Motor neuron (in vitro differentiated cells): Measurements from ENCODE around the gene STAT5B. TPM values are rescaled to one million over a fixed set of nuclear protein-coding genes. Genes with fewer than 3 reads are reported as not detected.

ENCODE experiments used
- ATAC-seq, 8 experiments: fragments of 200-7000 bp; cut with Tn5 transposase; replicated peaks in 6 of 8; 2 replicates each; pipeline ENCODE4 v1.8.0; 2021; ENCODE audit warnings: mild to moderate bottlenecking in 8 of 8, moderate library complexity in 8 of 8
- H3K27ac ChIP-seq, 2 donors: fragments of 250-450 bp; sonication (Bioruptor Pico); 2 replicates each; pipeline ENCODE4 v1.9.0; 2021; ENCODE audit warnings: antibody characterized with exemption in 2 of 2, mild to moderate bottlenecking in 2 of 2, moderate library complexity in 1 of 2
- H3K4me1 ChIP-seq, 2 donors: fragments of 250-450 bp; sonication (Bioruptor Pico); replicated peaks in 1 of 2; 2 replicates each; pipeline ENCODE4 v1.6.1; 2021; ENCODE audit warnings: antibody characterized with exemption in 2 of 2, mild to moderate bottlenecking in 2 of 2, moderate library complexity in 1 of 2
- H3K4me3 ChIP-seq, 5 donors: fragments of 250-450 bp; sonication (Bioruptor Pico); 2 replicates each; pipeline ENCODE4 v1.9.0; 2021; ENCODE audit warnings: antibody characterized with exemption in 5 of 5, mild to moderate bottlenecking in 5 of 5, moderate library complexity in 4 of 5
- WGBS, 10 experiments: fragments of 450-650 bp; shearing (Covaris generic); methylation state at CpG; one replicate each; pipeline ENCODE4 v1.0.0; 2022; 5-methylcytosine and 5-hydroxymethylcytosine counted together
- in situ Hi-C, 9 experiments: fragments of 400-800 bp; cut with MboI; loops; one replicate each; pipeline ENCODE4 v1.15.0; 2021; ENCODE audit warnings: low sequenced_read_pairs in 9 of 9, low pct_unique_long_range_greater_than_20kb in 2 of 9; ENCODE audit not compliant: unreplicated experiment in 9 of 9
- total RNA-seq, 8 experiments: library from RNA; unstranded; fragments of 300-600 nt; gene quantifications; 2 replicates each; pipeline versions ENCODE4 v1.2.3 to v1.2.4, GENCODE V29; 2022

Gene STAT5B
- total RNA-seq, 8 experiments from 2014 or later = 21.6 to 27.7 (median 23.5) TPM

GRCh38 chr17:42279776-42280630 lies 3.8 kb upstream of the STAT5B start:
- WGBS, 10 experiments = 20 to 92% (median 88%) methylated on average over 1 to 3 of the region's 4 CpGs; no CpG with 5 or more reads in 7 of the 10 experiments
- ATAC-seq = no peak
- in situ Hi-C loops = no loop called here

GRCh38 chr17:42277342-42277712 lies 1.1 kb upstream of the STAT5B start:
- in situ Hi-C loops = no loop called here
- H3K27ac ChIP-seq = peak overlapping the region; percentile 89 to 92
- ATAC-seq = no peak
- H3K4me1 ChIP-seq = peaks cover 19 to 29% of the 10 kb centered on the region in 2 donors
- peak overlapping the region in 3 of 5 donors; percentile 77 to 96 (median 93) for H3K4me3 ChIP-seq
- 83 to 100% (median 100%) methylated on average over 1 to 2 of the region's 6 CpGs; no CpG with 5 or more reads in 6 of the 10 experiments for WGBS, 10 experiments

More at GRCh38 chr17:42279776-42280630, 3.8 kb upstream of the STAT5B start:
- Histone ChIP-seq H3K27ac (no peak overlapping the region), H3K4me3 (no peak overlapping the region), H3K4me1 (peaks cover 12 to 16% of the 10 kb centered on the region in 2 donors)

- ATAC-seq = peak; percentile 10 to 77 (median 74)
- Histone ChIP-seq H3K4me3 (peak overlapping the region; percentile 77 to 96 (median 92)), H3K27ac (peak overlapping the region; percentile 89 to 92), H3K4me1 (peaks cover 21 to 29% of the 10 kb centered on the region in 2 donors)
- in situ Hi-C loops = no loop called here
- 0 to 13% (median 6%) methylated on average over 1 to 14 of the region's 44 CpGs; no CpG with 5 or more reads in 4 of the 10 experiments for WGBS, 10 experiments
Measured at GRCh38 chr17:42276609-42277341, 584 bp upstream of the STAT5B start.

GRCh38 chr17:42275527-42276358 lies 448 bp downstream of the STAT5B start:
- 0 to 6% (median 0%) methylated on average over 1 to 9 of the region's 82 CpGs; no CpG with 5 or more reads in 3 of the 10 experiments for WGBS, 10 experiments
- ATAC-seq = peak; percentile 4 to 74 (median 56)
- H3K27ac ChIP-seq = peak overlapping the region; percentile 89 to 92
- in situ Hi-C loops = no loop called here
- peaks cover 20 to 31% of the 10 kb centered on the region in 2 donors for H3K4me1 ChIP-seq
- H3K4me3 ChIP-seq = peak overlapping the region; percentile 77 to 96 (median 92)

- peak overlapping the region; percentile 89 to 92 for H3K27ac ChIP-seq
- peak overlapping the region; percentile 77 to 96 (median 92) for H3K4me3 ChIP-seq
- H3K4me1 ChIP-seq = peaks cover 23 to 33% of the 10 kb centered on the region in 2 donors
- WGBS, 10 experiments = 2 to 44% (median 8%) methylated on average over 5 to 13 of the region's 13 CpGs
- in situ Hi-C loops = no loop called here
- peak in 1 of 8 experiments; percentile 2 for ATAC-seq
Measured at GRCh38 chr17:42274812-42275526, 1.2 kb downstream of the STAT5B start.

- in situ Hi-C loops = no loop called here
- WGBS, 10 experiments = 57 to 100% (median 85%) methylated on average over 1 to 3 of the region's 3 CpGs; no CpG with 5 or more reads in 2 of the 10 experiments
- Histone ChIP-seq H3K4me1 (peaks cover 23 to 33% of the 10 kb centered on the region in 2 donors), H3K4me3 (peak overlapping the region; percentile 77 to 96 (median 92)), H3K27ac (no peak overlapping the region)
- ATAC-seq = no peak
Measured at GRCh38 chr17:42274253-42274542, 2.0 kb downstream of the STAT5B start.

GRCh38 chr17:42273474-42274252 lies 2.5 kb downstream of the STAT5B start:
- H3K4me3 ChIP-seq = peak overlapping the region in 3 of 5 donors; percentile 92 to 96 (median 93)
- no peak for ATAC-seq
- WGBS, 10 experiments = 57 to 88% (median 67%) methylated on average over 2 to 7 of the region's 7 CpGs
- no peak overlapping the region for H3K27ac ChIP-seq
- in situ Hi-C loops = no loop called here
- peaks cover 23 to 33% of the 10 kb centered on the region in 2 donors for H3K4me1 ChIP-seq

GRCh38 chr17:42272162-42272907 lies 3.9 kb downstream of the STAT5B start:
- Histone ChIP-seq H3K4me3 (no peak overlapping the region), H3K4me1 (peaks cover 19 to 32% of the 10 kb centered on the region in 2 donors), H3K27ac (no peak overlapping the region)
- in situ Hi-C loops = no loop called here
- ATAC-seq = no peak
- 61 to 88% (median 67%) methylated on average over 1 to 7 of the region's 7 CpGs; no CpG with 5 or more reads in 1 of the 10 experiments for WGBS, 10 experiments

GRCh38 chr17:42271779-42272035 lies 4.5 kb downstream of the STAT5B start:
- no peak for ATAC-seq
- H3K27ac ChIP-seq = no peak overlapping the region
- H3K4me3 ChIP-seq = no peak overlapping the region
- in situ Hi-C loops = no loop called here
- peaks cover 13 to 26% of the 10 kb centered on the region in 2 donors for H3K4me1 ChIP-seq

GRCh38 chr17:42271006-42271778 lies 5.0 kb downstream of the STAT5B start:
- Histone ChIP-seq H3K4me1 (peaks cover 12 to 26% of the 10 kb centered on the region in 2 donors), H3K27ac (no peak overlapping the region), H3K4me3 (no peak overlapping the region)
- WGBS, 10 experiments = 70 to 100% (median 85%) methylated on average over 1 to 3 of the region's 3 CpGs
- no peak for ATAC-seq
- in situ Hi-C loops = no loop called here

GRCh38 chr17:42270596-42270995 lies 5.6 kb downstream of the STAT5B start:
- no peak overlapping the region for H3K27ac ChIP-seq
- in situ Hi-C loops = no loop called here
- peaks cover 12 to 26% of the 10 kb centered on the region in 2 donors for H3K4me1 ChIP-seq
- WGBS, 10 experiments = 56 to 91% (median 78%) methylated on average over 1 to 6 of the region's 6 CpGs
- no peak overlapping the region for H3K4me3 ChIP-seq
- ATAC-seq = no peak
